Measurements from ENCODE around the gene NAT16. TPM values are rescaled to one million over a fixed set of nuclear protein-coding genes. Genes with fewer than 3 reads are reported as not detected.

NAT16 gene
- total and polyA plus RNA-seq, 2 of the 8 experiments (the other 6 are each of a cell fraction or from before 2014, with no cell fraction given), result 0.26 to 0.84 TPM

DNA sequence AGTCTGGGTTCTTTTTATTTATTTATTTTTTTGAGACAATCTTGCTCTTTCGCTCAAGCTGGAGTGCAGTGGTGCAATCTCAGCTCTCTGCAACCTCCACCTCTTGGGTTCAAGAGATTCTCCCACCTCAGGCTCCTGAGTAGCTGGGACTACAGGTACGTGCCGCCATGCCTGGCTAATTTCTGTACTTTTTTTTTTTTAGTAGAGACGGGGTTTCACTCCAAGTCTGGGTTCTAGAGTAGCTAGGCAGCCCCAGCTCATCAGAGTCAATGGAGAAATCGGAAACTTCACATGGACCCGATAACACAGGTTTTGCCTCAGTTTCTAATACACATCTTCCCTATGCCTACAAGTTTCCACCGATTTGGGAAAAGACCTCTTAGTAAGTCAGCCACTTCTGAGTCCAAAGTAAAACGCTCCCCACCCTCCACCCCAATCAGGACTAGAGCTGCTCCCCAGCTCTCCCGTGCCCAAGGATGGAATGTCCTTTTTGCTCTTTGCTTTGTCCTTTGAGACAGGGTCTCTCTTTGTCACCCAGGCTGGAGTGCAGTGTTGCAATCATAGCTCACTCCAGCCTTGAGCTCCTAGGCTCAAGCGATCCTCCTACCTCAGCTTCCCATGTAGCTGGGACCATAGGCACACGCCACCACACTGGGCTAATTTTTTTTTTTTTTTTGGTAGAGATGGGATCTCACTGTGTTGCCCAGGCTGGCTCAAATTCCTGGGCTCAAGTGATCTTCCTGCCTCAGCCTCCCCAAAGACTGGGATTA lies 57.0 kb downstream of the NAT16 start:
- no peaks in the 10 kb centered on the region for H4K20me1 ChIP-seq (replicated peaks in 1 of 2; ENCODE audit: control insufficient read depth in 1 of 2, insufficient read depth in 2 of 2, low read length in 2 of 2)
- H3K14ac ChIP-seq (ENCODE audit: insufficient read length), result no peak overlapping the region
- peak overlapping the region; percentile 96; the same call in 1 of the 2 replicates for H2BK12ac ChIP-seq (ENCODE audit: low read depth, low read length)
- DNase-seq (ENCODE audit: low read depth in 1 of 2, low spot score in 2 of 2), result no peak
- WGBS, 2 experiments (ENCODE audit: extremely low coverage in 1 of 2, insufficient coverage in 1 of 2, insufficient read length in 1 of 2, insufficient replicate concordance in 2 of 2, low coverage in 1 of 2, low lambda C conversion rate in 2 of 2, missing lambda C conversion rate in 1 of 2), result 89% methylated on average over 11 of the region's 11 CpGs; no CpG with 5 or more reads in 1 of the 2 experiments
- peak overlapping the region; percentile 88; the same call in 1 of the 2 replicates for H2BK5ac ChIP-seq (ENCODE audit: low read depth, low read length)
- ChIA-PET CTCF (ENCODE audit: partially characterized antibody) (interaction anchor here (0.7 to 8.3 kb wide), 11 partner anchors 12 to 271 kb away, joined by 3 to 80 read pairs (median 4); partner anchors contain the start of gene SLC12A9), POLR2A (ENCODE audit: partially characterized antibody) (interaction anchor here (0.6 to 2.1 kb wide), 9 partner anchors 11 to 122 kb away, joined by 3 to 8 read pairs (median 3); partner anchors contain the start of gene FIS1)
- no peak overlapping the region for H4K5ac ChIP-seq (ENCODE audit: insufficient read length, low read depth, low read length)
- no peak overlapping the region for H2AK5ac ChIP-seq (ENCODE audit: low read depth, low read length)
- H2BK15ac ChIP-seq (ENCODE audit: low read length), result 0 out of 2 replicates have a peak overlapping the region, but pooled peaks have one; percentile 3
- TF ChIP-seq YY1 (IDR thresholded peaks at IDR 0.05; ENCODE audit: low read depth, low read length), result no peak
- 0 out of 2 replicates have a peak, but pooled peaks have one; percentile 43 for TF ChIP-seq KDM1A (IDR thresholded peaks at IDR 0.05; ENCODE audit: borderline replicate concordance, low read length)
- H3K23ac ChIP-seq (ENCODE audit: insufficient read length), result no peak overlapping the region
- H3K18ac ChIP-seq (ENCODE audit: extremely low read depth, low read length), result peak overlapping the region; percentile 93; the same call in 1 of the 2 replicates
- H3K27ac ChIP-seq (ENCODE audit: low read depth, low read length), result no peak overlapping the region
- H3K4me3 ChIP-seq (ENCODE audit: extremely low read depth in 1 of 4, insufficient read depth in 2 of 4, low read depth in 3 of 4, low read length in 4 of 4), result no peak overlapping the region
- no peaks in the 10 kb centered on the region for H3K79me2 ChIP-seq (ENCODE audit: control insufficient read depth in 1 of 2, insufficient read depth in 2 of 2, low read length in 2 of 2)
- no peaks in the 10 kb centered on the region for H3K36me3 ChIP-seq (ENCODE audit: control insufficient read depth in 2 of 4, insufficient read depth in 4 of 4, low read length in 3 of 4)
- H3K27me3 ChIP-seq (replicated peaks in 1 of 4; ENCODE audit: control insufficient read depth in 3 of 4, extremely low read depth in 1 of 4, insufficient read depth in 3 of 4, low read length in 3 of 4), result no peaks in the 10 kb centered on the region; a peak in 1 of 7 replicates
- H3K9ac ChIP-seq (replicated peaks in 1 of 4; ENCODE audit: extremely low read depth in 1 of 4, low read depth in 3 of 4, low read length in 3 of 4), result no peak overlapping the region
- no peaks in the 10 kb centered on the region for H3K79me1 ChIP-seq (ENCODE audit: low read depth, low read length)
- no peak overlapping the region for H3K56ac ChIP-seq (replicated peaks; ENCODE audit: insufficient read length, low read depth, low read length)
- H3K4me2 ChIP-seq (ENCODE audit: insufficient read depth in 1 of 2, low read depth in 2 of 2, low read length in 2 of 2), result no peak overlapping the region
- H3K9me3 ChIP-seq (ENCODE audit: insufficient read depth in 2 of 2, low read depth in 1 of 2, low read length in 1 of 2), result peaks cover 0 to 4% of the 10 kb centered on the region in 2 experiments; a peak in 1 of 4 replicates
- no peak overlapping the region; the same call in 1 of the 2 replicates for H4K8ac ChIP-seq (ENCODE audit: extremely low read depth, insufficient read depth, low read length)
- H4K91ac ChIP-seq (replicated peaks; ENCODE audit: insufficient read length, low read length), result no peak overlapping the region
- no peak for FAIRE-seq
- H3K4me1 ChIP-seq (replicated peaks in 1 of 4; ENCODE audit: control insufficient read depth in 3 of 4, insufficient read depth in 4 of 4, low read length in 3 of 4), result peaks cover 8 to 22% (median 14%) of the 10 kb centered on the region in 4 experiments
- H2BK20ac ChIP-seq (ENCODE audit: low read length), result 0 out of 2 replicates have a peak overlapping the region, but pooled peaks have one; percentile 9
- H2AFZ ChIP-seq (ENCODE audit: low read length), result no peak overlapping the region
- H2BK120ac ChIP-seq (replicated peaks; ENCODE audit: low read depth, low read length), result no peak overlapping the region
- H3K4ac ChIP-seq (replicated peaks; ENCODE audit: insufficient read length, low read depth, low read length), result no peak overlapping the region
- H3K23me2 ChIP-seq (ENCODE audit: low read depth, low read length), result no peaks in the 10 kb centered on the region; the same call in 1 of the 2 replicates

Measured in H1 (cell line).